HL-60/S4 treated with retinoic acid at 250 ng/mL for 4 days and 3 days (cell line): ENCODE measurements around the gene CAPN12.

Source experiments
- in situ Hi-C: fragments of 300-500 bp; cut with MboI; formaldehyde crosslinking; loops from 2 replicates; pipeline ENCODE4 v1.7.0; 2022; ENCODE audit warnings: low sequenced_read_pairs

Gene CAPN12

GRCh38 chr19:38737921-38738737, 6.1 kb downstream of the CAPN12 start:
- in situ Hi-C loops: no loop called here

- in situ Hi-C loops: no loop called here
Observed at GRCh38 chr19:38737281-38737865, 6.9 kb downstream of the CAPN12 start.

GRCh38 chr19:38736413-38737280, 7.6 kb downstream of the CAPN12 start:
- in situ Hi-C loops: no loop called here

GRCh38 chr19:38736036-38736412, 8.2 kb downstream of the CAPN12 start:
- in situ Hi-C loops: no loop called here

- in situ Hi-C loops: no loop called here
Observed at GRCh38 chr19:38735257-38735686, 9.0 kb downstream of the CAPN12 start.

GRCh38 chr19:38734426-38735256, 9.6 kb downstream of the CAPN12 start:
- in situ Hi-C loops: no loop called here

GRCh38 chr19:38734176-38734425, 10.2 kb downstream of the CAPN12 start:
- in situ Hi-C loops: no loop called here

- in situ Hi-C loops: no loop called here
Observed at GRCh38 chr19:38733493-38734175, 10.6 kb downstream of the CAPN12 start.

GRCh38 chr19:38733241-38733492, 11.1 kb downstream of the CAPN12 start:
- in situ Hi-C loops: no loop called here

GRCh38 chr19:38731654-38732301, 12.5 kb downstream of the CAPN12 start:
- in situ Hi-C loops: no loop called here

GRCh38 chr19:38730731-38731589, 13.3 kb downstream of the CAPN12 start:
- in situ Hi-C loops: no loop called here

- in situ Hi-C loops: no loop called here
Observed at GRCh38 chr19:38730470-38730730, 13.9 kb downstream of the CAPN12 start.

GRCh38 chr19:38729653-38730469, 14.4 kb downstream of the CAPN12 start:
- in situ Hi-C loops: no loop called here

GRCh38 chr19:38728752-38729541, 15.3 kb downstream of the CAPN12 start:
- in situ Hi-C loops: no loop called here

- in situ Hi-C loops: no loop called here
Observed at GRCh38 chr19:38727868-38728660, 16.2 kb downstream of the CAPN12 start.

- in situ Hi-C loops: no loop called here
Observed at GRCh38 chr19:38727306-38727867, 16.9 kb downstream of the CAPN12 start.

- in situ Hi-C loops: no loop called here
Observed at GRCh38 chr19:38726761-38727301, 17.4 kb downstream of the CAPN12 start.
